GM23248 (cell line): ENCODE data around the gene MPHOSPH8. TPM values are rescaled to one million over a fixed set of nuclear protein-coding genes. Genes with fewer than 3 reads are reported as not detected.
A peak's percentile ranks its signal among the peaks of the same experiment; 100 is the strongest.

Experiments used
- DNase-seq: peaks from one replicate; pipeline ENCODE4 v3.0.0-alpha.2; 2015
- H2AFZ ChIP-seq: fragments of 200-600 bp; sonication (generic); 2 replicates; pipeline ENCODE4 v1.6.1; 2016; ENCODE audit warnings: antibody characterized with exemption
- H3F3A ChIP-seq: fragments of 200-600 bp; sonication (generic); 2 replicates; pipeline ENCODE4 v1.6.1; 2016; ENCODE audit warnings: mild to moderate bottlenecking, antibody characterized with exemption, mixed run types; ENCODE audit not compliant: insufficient read depth
- H3K27ac ChIP-seq: fragments of 200-600 bp; sonication (generic); 2 replicates; pipeline ENCODE4 v1.5.1; 2016; ENCODE audit warnings: mild to moderate bottlenecking
- H3K27me3 ChIP-seq: fragments of 200-600 bp; sonication (generic); replicated peaks from 2 replicates; pipeline ENCODE4 v1.6.1; 2016; ENCODE audit warnings: mild to moderate bottlenecking; ENCODE audit not compliant: insufficient read depth
- H3K36me3 ChIP-seq: fragments of 200-600 bp; sonication (generic); 2 replicates; pipeline ENCODE4 v1.6.1; 2016; ENCODE audit warnings: low read depth, mild to moderate bottlenecking
- H3K4me1 ChIP-seq: fragments of 200-600 bp; sonication (generic); 2 replicates; pipeline ENCODE4 v1.6.1; 2016; ENCODE audit warnings: mild to moderate bottlenecking; ENCODE audit not compliant: insufficient read depth
- H3K4me2 ChIP-seq: fragments of 200-600 bp; sonication (generic); one replicate; pipeline ENCODE4 v1.6.1; 2016; ENCODE audit warnings: mild to moderate bottlenecking; ENCODE audit not compliant: unreplicated experiment
- H3K4me3 ChIP-seq: fragments of 200-600 bp; sonication (generic); 2 replicates; pipeline ENCODE4 v1.5.1; 2016; ENCODE audit warnings: mild to moderate bottlenecking
- H3K79me2 ChIP-seq: fragments of 200-600 bp; sonication (generic); 2 replicates; pipeline ENCODE4 v1.6.1; 2016; ENCODE audit warnings: mild to moderate bottlenecking; ENCODE audit not compliant: insufficient read depth
- H3K9ac ChIP-seq: fragments of 200-600 bp; sonication (generic); 2 replicates; pipeline ENCODE4 v1.6.1; 2016; ENCODE audit warnings: mild to moderate bottlenecking
- H3K9me2 ChIP-seq: fragments of 200-600 bp; sonication (generic); 2 replicates; pipeline ENCODE4 v1.6.1; 2016; ENCODE audit warnings: mixed run types, mild to moderate bottlenecking, moderate library complexity; ENCODE audit not compliant: insufficient read depth
- H3K9me3 ChIP-seq: fragments of 200-600 bp; sonication (generic); one replicate; pipeline ENCODE4 v1.6.1; 2017; ENCODE audit warnings: low read depth
- H4K20me1 ChIP-seq: fragments of 200-600 bp; sonication (generic); 2 replicates; pipeline ENCODE4 v1.6.0; 2016; ENCODE audit not compliant: insufficient read depth
- EZH2 ChIP-seq: fragments of 200-600 bp; sonication (generic); IDR thresholded peaks from 2 replicates; pipeline ENCODE4 v1.6.1; 2018; ENCODE audit warnings: antibody characterized with exemption, mild to moderate bottlenecking; ENCODE audit not compliant: insufficient read depth, poor library complexity, severe bottlenecking
- EZH2phosphoT487 ChIP-seq: fragments of 200-600 bp; sonication (generic); IDR thresholded peaks from 2 replicates; pipeline ENCODE4 v1.6.1; 2018; ENCODE audit warnings: antibody characterized with exemption, moderate library complexity, mild to moderate bottlenecking, low read depth; ENCODE audit not compliant: insufficient read depth
- whole genome bisulfite sequencing, 2 experiments: methylation state at CpG; one replicate each; pipeline ENCODE4 v1.1.6; 2015 to 2017; ENCODE audit warnings: low lambda C conversion rate in 2 of 2, low coverage in 1 of 2; ENCODE audit errors: missing lambda C conversion rate in 2 of 2; 5-methylcytosine and 5-hydroxymethylcytosine counted together
- in situ Hi-C: fragments of 300-500 bp; cut with MboI; formaldehyde crosslinking; loops from 2 replicates; pipeline ENCODE4 v1.15.0; 2020
- polyA plus RNA-seq: library from polyadenylated mRNA; unstranded; fragments of >200 nt; fragmentation: Nextera tagmentation; extraction: Ambion mirVana; gene quantifications from 2 replicates; pipeline ENCODE4 v1.2.1, GENCODE V29; 2016
- total RNA-seq: library from RNA; depleted of rRNA; stranded (reverse); fragments of >200 nt; shearing (Covaris generic); gene quantifications from 2 replicates; pipeline ENCODE4 v1.2.3, GENCODE V29; 2014

MPHOSPH8 gene
- total and polyA plus RNA-seq, 2 experiments from 2014 or later, result 11.1 to 15.0 TPM

GRCh38 chr13:19590423-19590822, 43.0 kb upstream of the MPHOSPH8 start:
- no peaks in the 10 kb centered on the region for H3K9me2 ChIP-seq
- no peaks in the 10 kb centered on the region for H3K36me3 ChIP-seq
- no peak overlapping the region for H3K9ac ChIP-seq
- H3F3A ChIP-seq, result no peaks in the 10 kb centered on the region
- no peaks in the 10 kb centered on the region for H3K9me3 ChIP-seq
- DNase-seq, result no peak
- no peaks in the 10 kb centered on the region for H3K27me3 ChIP-seq
- H3K27ac ChIP-seq, result no peak overlapping the region
- H3K4me2 ChIP-seq, result no peak overlapping the region
- H3K4me3 ChIP-seq, result no peak overlapping the region
- WGBS, 2 experiments, result 55 to 69% methylated on average over 5 of the region's 5 CpGs
- TF ChIP-seq EZH2phosphoT487, result no peak
- no peak for TF ChIP-seq EZH2
- no peaks in the 10 kb centered on the region for H3K79me2 ChIP-seq
- no peaks in the 10 kb centered on the region for H4K20me1 ChIP-seq
- in situ Hi-C loops, result no loop called here
- no peak overlapping the region for H2AFZ ChIP-seq
- no peaks in the 10 kb centered on the region for H3K4me1 ChIP-seq

- Histone ChIP-seq H3K4me2 (no peak overlapping the region), H3F3A (no peaks in the 10 kb centered on the region), H3K4me1 (0 out of 2 replicates have a peak, but pooled peaks cover 1% of the 10 kb centered on the region), H2AFZ (no peak overlapping the region), H4K20me1 (no peaks in the 10 kb centered on the region), H3K27me3 (no peaks in the 10 kb centered on the region), H3K9me3 (no peaks in the 10 kb centered on the region), H3K36me3 (no peaks in the 10 kb centered on the region), H3K4me3 (no peak overlapping the region), H3K9me2 (no peaks in the 10 kb centered on the region), H3K9ac (no peak overlapping the region), H3K79me2 (no peaks in the 10 kb centered on the region), H3K27ac (no peak overlapping the region)
- TF ChIP-seq EZH2phosphoT487 (no peak), EZH2 (no peak)
- in situ Hi-C loops, result no loop called here
- no peak for DNase-seq
- 61 to 65% methylated on average over 7 of the region's 7 CpGs for WGBS, 2 experiments
Measured at GRCh38 chr13:19591864-19592263, 41.6 kb upstream of the MPHOSPH8 start.

- H3K4me1 ChIP-seq, result 0 out of 2 replicates have a peak, but pooled peaks cover 7% of the 10 kb centered on the region
- H3K27me3 ChIP-seq, result no peaks in the 10 kb centered on the region
- no peak overlapping the region for H3K9ac ChIP-seq
- no peaks in the 10 kb centered on the region for H3K9me2 ChIP-seq
- DNase-seq, result no peak
- H2AFZ ChIP-seq, result no peak overlapping the region
- H3K9me3 ChIP-seq, result no peaks in the 10 kb centered on the region
- no peaks in the 10 kb centered on the region for H3F3A ChIP-seq
- no peak overlapping the region for H3K4me2 ChIP-seq
- no peaks in the 10 kb centered on the region for H3K79me2 ChIP-seq
- H3K4me3 ChIP-seq, result no peak overlapping the region
- no peak overlapping the region for H3K27ac ChIP-seq
- TF ChIP-seq EZH2phosphoT487, result no peak
- no peaks in the 10 kb centered on the region for H3K36me3 ChIP-seq
- H4K20me1 ChIP-seq, result no peaks in the 10 kb centered on the region
- in situ Hi-C loops, result no loop called here
- 85 to 100% methylated on average over 1 of the region's 1 CpG for WGBS, 2 experiments
Measured at GRCh38 chr13:19592657-19593180, 40.7 kb upstream of the MPHOSPH8 start.

GRCh38 chr13:19596086-19596485, 37.4 kb upstream of the MPHOSPH8 start:
- H3K9me2 ChIP-seq, result no peaks in the 10 kb centered on the region
- no peaks in the 10 kb centered on the region for H3K79me2 ChIP-seq
- 52 to 69% methylated on average over 3 of the region's 3 CpGs for WGBS, 2 experiments
- H3K27me3 ChIP-seq, result no peaks in the 10 kb centered on the region
- H3K9ac ChIP-seq, result no peak overlapping the region
- H3K4me1 ChIP-seq, result 0 out of 2 replicates have a peak, but pooled peaks cover 7% of the 10 kb centered on the region
- H2AFZ ChIP-seq, result no peak overlapping the region
- no peaks in the 10 kb centered on the region for H3F3A ChIP-seq
- in situ Hi-C loops, result no loop called here
- no peak overlapping the region for H3K27ac ChIP-seq
- H3K4me3 ChIP-seq, result no peak overlapping the region
- H3K36me3 ChIP-seq, result no peaks in the 10 kb centered on the region
- no peak overlapping the region for H3K4me2 ChIP-seq
- DNase-seq, result no peak
- no peaks in the 10 kb centered on the region for H4K20me1 ChIP-seq
- no peaks in the 10 kb centered on the region for H3K9me3 ChIP-seq
- TF ChIP-seq EZH2 (no peak), EZH2phosphoT487 (no peak)

GRCh38 chr13:19596960-19597361, 36.5 kb upstream of the MPHOSPH8 start:
- peak; percentile 50 for DNase-seq
- H3F3A ChIP-seq, result no peaks in the 10 kb centered on the region
- H4K20me1 ChIP-seq, result no peaks in the 10 kb centered on the region
- in situ Hi-C loops, result no loop called here
- peak overlapping the region; percentile 47 for H3K4me2 ChIP-seq
- no peaks in the 10 kb centered on the region for H3K36me3 ChIP-seq
- WGBS, 2 experiments, result 62 to 69% methylated on average over 6 of the region's 6 CpGs
- no peaks in the 10 kb centered on the region for H3K79me2 ChIP-seq
- no peaks in the 10 kb centered on the region for H3K27me3 ChIP-seq
- H3K9ac ChIP-seq, result no peak overlapping the region
- H2AFZ ChIP-seq, result peak overlapping the region; percentile 14; the same call in 1 of the 2 replicates
- TF ChIP-seq EZH2phosphoT487, result no peak
- no peak for TF ChIP-seq EZH2
- H3K27ac ChIP-seq, result no peak overlapping the region
- no peak overlapping the region for H3K4me3 ChIP-seq
- 0 out of 2 replicates have a peak, but pooled peaks cover 7% of the 10 kb centered on the region for H3K4me1 ChIP-seq
- H3K9me2 ChIP-seq, result no peaks in the 10 kb centered on the region
- no peaks in the 10 kb centered on the region for H3K9me3 ChIP-seq
